ENCODE results near the gene DDX24. TPM values are rescaled to one million over a fixed set of nuclear protein-coding genes. Genes with fewer than 3 reads are reported as not detected.
A peak's percentile ranks its signal among the peaks of the same experiment; 100 is the strongest.
"Not testable (repeated sequence)": the region's sequence is repeated elsewhere in the genome, so short reads cannot be mapped to it uniquely, and the experiment has no call there.

Gene DDX24
- total and polyA plus RNA-seq, 4 experiments from 2014 or later: 135 to 322 (median 310) TPM

- intact Hi-C loops (cut with micrococcal nuclease); H3K27me3 Mint-ChIP-seq; POLR2A ChIA-PET (ENCODE audit: partially characterized antibody); H3K27me3 ChIP-seq (ENCODE audit: insufficient read depth, low read length); H3K36me3 ChIP-seq (ENCODE audit: insufficient read depth, low read length); CTCF ChIA-PET (ENCODE audit: partially characterized antibody); H3K27ac Mint-ChIP-seq; H3K4me3 ChIP-seq (ENCODE audit: low read length in 2 of 2); DNase-seq; H3K9me3 ChIP-seq (ENCODE audit: control insufficient read depth in 1 of 2, low read length in 2 of 2); H3K27ac ChIP-seq (ENCODE audit: low read depth, low read length): not testable (repeated sequence)
- H3K4me3 Mint-ChIP-seq: peak overlapping the region in 5 of 8 donors; percentile 0 to 49 (median 14)
- H3K9me3 Mint-ChIP-seq: peaks cover 8 to 44% (median 29%) of the 10 kb centered on the region in 8 donors
- H3K4me1 Mint-ChIP-seq: peaks cover 56 to 84% (median 72%) of the 10 kb centered on the region in 4 donors
- H3K4me1 ChIP-seq (ENCODE audit: insufficient read depth, low read length): peaks cover 58% of the 10 kb centered on the region
- H3K36me3 Mint-ChIP-seq: peaks cover 74 to 76% of the 10 kb centered on the region in 2 donors
These were observed 8.9 kb downstream of the DDX24 start for GRCh38 chr14:94072076-94072475.

DNA sequence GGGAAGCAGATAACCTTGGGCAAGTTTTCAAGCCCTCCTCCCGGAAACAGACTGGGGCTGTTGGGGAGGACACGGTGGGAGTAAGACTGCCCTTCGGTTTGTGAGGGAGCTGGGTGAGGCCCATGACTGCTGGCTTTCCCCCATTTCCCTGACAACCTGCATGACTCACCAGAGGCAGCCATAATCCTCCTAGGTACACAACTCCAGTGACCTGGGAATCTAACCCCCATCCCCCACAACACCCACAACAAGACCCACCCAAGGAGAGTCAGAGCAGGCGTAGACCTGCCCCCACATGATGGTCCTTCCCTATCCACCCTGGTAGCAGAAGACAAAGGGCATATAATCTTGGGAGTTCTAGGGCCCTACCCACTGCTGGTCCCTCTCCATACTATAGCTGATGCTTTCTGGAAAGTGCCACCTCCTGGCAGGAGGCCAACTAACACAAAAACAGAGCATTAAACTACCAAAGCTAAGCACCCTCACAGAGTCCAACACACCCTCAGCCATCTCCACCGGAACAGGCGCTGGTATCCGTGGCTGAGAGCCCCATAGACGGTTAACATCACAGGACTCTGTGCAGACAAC, 14.8 kb downstream of the DDX24 start:
- intact Hi-C loops (cut with micrococcal nuclease): no loop called here
- DNase-seq: no peak
- H3K27me3 Mint-ChIP-seq: no peaks in the 10 kb centered on the region
- ChIA-PET CTCF (ENCODE audit: partially characterized antibody) (interaction anchor here (1.2 to 1.5 kb wide), 2 partner anchors 24 to 115 kb away, joined by 3 to 4 read pairs; no protein-coding TSS in a partner anchor), POLR2A (ENCODE audit: partially characterized antibody) (interaction anchor here (1.3 to 3.4 kb wide), 2 partner anchors 13 to 15 kb away, joined by 3 to 11 read pairs; partner anchors contain the start of genes DDX24 and IFI27L1)
- no peaks in the 10 kb centered on the region for H3K9me3 ChIP-seq (ENCODE audit: control insufficient read depth in 1 of 2, low read length in 2 of 2)
- no peaks in the 10 kb centered on the region for H3K27me3 ChIP-seq (ENCODE audit: insufficient read depth, low read length)
- peak overlapping the region in 5 of 8 donors; percentile 23 to 85 (median 41) for H3K4me3 Mint-ChIP-seq
- H3K36me3 Mint-ChIP-seq: peaks cover 65 to 86% of the 10 kb centered on the region in 2 donors
- no peak overlapping the region for H3K4me3 ChIP-seq (ENCODE audit: low read length in 2 of 2)
- H3K27ac ChIP-seq (ENCODE audit: low read depth, low read length): no peak overlapping the region
- peak overlapping the region in 6 of 7 donors; percentile 12 to 84 (median 56) for H3K27ac Mint-ChIP-seq
- H3K4me1 ChIP-seq (ENCODE audit: insufficient read depth, low read length): peaks cover 53% of the 10 kb centered on the region
- H3K9me3 Mint-ChIP-seq: peaks cover 0 to 25% (median 10%) of the 10 kb centered on the region in 8 donors
- peaks cover 75 to 96% (median 85%) of the 10 kb centered on the region in 4 donors for H3K4me1 Mint-ChIP-seq
- peaks cover 15% of the 10 kb centered on the region for H3K36me3 ChIP-seq (ENCODE audit: insufficient read depth, low read length)

- intact Hi-C loops (cut with micrococcal nuclease): no loop called here
- ChIA-PET CTCF (ENCODE audit: partially characterized antibody) (interaction anchor here (2.9 kb wide), 1 partner anchor 26 kb away, joined by 9 read pairs; no protein-coding TSS in a partner anchor), POLR2A (ENCODE audit: partially characterized antibody) (no interaction called here)
- DNase-seq: no peak
- no peak overlapping the region for H3K4me3 ChIP-seq (ENCODE audit: low read length in 2 of 2)
- peaks cover 0 to 6% (median 0%) of the 10 kb centered on the region in 8 donors for H3K9me3 Mint-ChIP-seq
- H3K4me1 Mint-ChIP-seq: peaks cover 62 to 96% (median 81%) of the 10 kb centered on the region in 4 donors
- H3K4me1 ChIP-seq (ENCODE audit: insufficient read depth, low read length): peaks cover 74% of the 10 kb centered on the region
- no peaks in the 10 kb centered on the region for H3K9me3 ChIP-seq (ENCODE audit: control insufficient read depth in 1 of 2, low read length in 2 of 2)
- no peak overlapping the region for H3K27ac ChIP-seq (ENCODE audit: low read depth, low read length)
- H3K36me3 Mint-ChIP-seq: peaks cover 62 to 89% of the 10 kb centered on the region in 2 donors
- H3K27me3 Mint-ChIP-seq: no peaks in the 10 kb centered on the region
- H3K27me3 ChIP-seq (ENCODE audit: insufficient read depth, low read length): no peaks in the 10 kb centered on the region
- H3K4me3 Mint-ChIP-seq: no peak overlapping the region
- peaks cover 53% of the 10 kb centered on the region for H3K36me3 ChIP-seq (ENCODE audit: insufficient read depth, low read length)
- peak overlapping the region in 3 of 7 donors; percentile 59 to 86 (median 76) for H3K27ac Mint-ChIP-seq
These were observed 18.6 kb downstream of the DDX24 start for GRCh38 chr14:94062344-94062940.

DNA sequence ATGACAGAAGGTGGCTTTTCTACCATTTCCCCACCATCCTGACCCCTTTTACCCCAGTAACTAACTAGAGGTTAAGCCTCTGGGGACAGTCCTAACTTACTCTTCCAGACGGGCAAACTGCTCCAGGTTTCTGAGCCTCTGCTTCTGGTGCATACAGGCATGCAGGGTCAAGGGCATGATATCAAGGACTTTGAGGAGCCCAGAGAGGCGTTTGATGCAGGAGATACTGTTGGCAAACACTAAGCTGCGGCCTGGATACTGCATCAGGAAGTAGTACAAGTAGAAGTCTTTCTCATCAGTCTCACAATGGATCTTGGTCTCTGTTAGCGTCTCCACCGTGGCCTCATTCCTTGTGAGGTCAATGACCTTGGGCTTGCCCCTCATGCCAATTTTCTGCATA, 21.0 kb downstream of the DDX24 start:
- Histone ChIP-seq H3K36me3 (ENCODE audit: insufficient read depth, low read length) (peaks cover 76% of the 10 kb centered on the region), H3K4me3 (ENCODE audit: low read length in 2 of 2) (no peak overlapping the region), H3K4me1 (ENCODE audit: insufficient read depth, low read length) (peaks cover 64% of the 10 kb centered on the region), H3K27me3 (ENCODE audit: insufficient read depth, low read length) (no peaks in the 10 kb centered on the region), H3K27ac (ENCODE audit: low read depth, low read length) (no peak overlapping the region), H3K9me3 (ENCODE audit: control insufficient read depth in 1 of 2, low read length in 2 of 2) (no peaks in the 10 kb centered on the region)
- no peak for DNase-seq
- peaks cover 66 to 93% of the 10 kb centered on the region in 2 donors for H3K36me3 Mint-ChIP-seq
- intact Hi-C loops (cut with micrococcal nuclease): loop anchor here (2.0 kb wide), 1 partner anchor 45 kb away; no protein-coding TSS in a partner anchor
- CTCF ChIA-PET (ENCODE audit: partially characterized antibody): no interaction called here
- peak overlapping the region in 1 of 7 donors; percentile 63 for H3K27ac Mint-ChIP-seq
- H3K27me3 Mint-ChIP-seq: no peaks in the 10 kb centered on the region
- peaks cover 0 to 2% (median 0%) of the 10 kb centered on the region in 8 donors for H3K9me3 Mint-ChIP-seq
- no peak overlapping the region for H3K4me3 Mint-ChIP-seq
- POLR2A ChIA-PET (ENCODE audit: partially characterized antibody): no interaction called here
- H3K4me1 Mint-ChIP-seq: peaks cover 54 to 96% (median 76%) of the 10 kb centered on the region in 4 donors

DNA sequence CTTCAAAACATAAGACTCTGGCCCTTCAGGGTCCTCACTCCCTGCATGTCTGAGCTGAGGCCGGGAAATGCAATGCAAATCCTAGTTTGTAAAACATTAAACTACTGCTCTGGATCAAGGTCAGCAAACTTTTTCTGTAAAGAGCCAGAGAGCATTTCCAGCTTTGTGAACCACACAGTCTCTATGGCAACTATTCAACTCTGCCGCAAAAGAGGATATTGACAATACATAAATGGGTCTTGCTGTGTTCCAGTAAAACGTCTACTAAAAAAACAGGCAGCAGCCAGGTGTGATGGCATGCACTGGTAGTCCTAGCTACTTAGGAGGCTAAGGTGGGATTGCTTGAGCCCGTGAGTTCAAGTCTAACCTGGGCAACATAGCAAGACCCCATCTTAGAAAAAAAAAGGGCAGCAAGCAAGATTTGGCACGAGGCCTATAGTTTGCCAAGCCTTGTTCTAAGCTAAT, 22.3 kb downstream of the DDX24 start:
- intact Hi-C loops (cut with micrococcal nuclease): loop anchor here (2.0 kb wide), 1 partner anchor 46 kb away; no protein-coding TSS in a partner anchor
- H3K4me1 Mint-ChIP-seq: peaks cover 52 to 98% (median 70%) of the 10 kb centered on the region in 4 donors
- peak overlapping the region in 6 of 7 donors; percentile 14 to 48 (median 26) for H3K27ac Mint-ChIP-seq
- DNase-seq: no peak
- ChIA-PET CTCF (ENCODE audit: partially characterized antibody) (interaction anchor here (1.0 to 1.7 kb wide), 4 partner anchors 23 to 74 kb away, joined by 3 to 5 read pairs (median 4); no protein-coding TSS in a partner anchor), POLR2A (ENCODE audit: partially characterized antibody) (interaction anchor here (2.1 kb wide), 1 partner anchor 22 kb away, joined by 8 read pairs; the partner anchor contains the start of genes DDX24 and IFI27L1)
- Histone ChIP-seq H3K9me3 (ENCODE audit: control insufficient read depth in 1 of 2, low read length in 2 of 2) (no peaks in the 10 kb centered on the region), H3K27ac (ENCODE audit: low read depth, low read length) (no peak overlapping the region), H3K4me1 (ENCODE audit: insufficient read depth, low read length) (peaks cover 54% of the 10 kb centered on the region), H3K27me3 (ENCODE audit: insufficient read depth, low read length) (no peaks in the 10 kb centered on the region), H3K36me3 (ENCODE audit: insufficient read depth, low read length) (peaks cover 88% of the 10 kb centered on the region), H3K4me3 (ENCODE audit: low read length in 2 of 2) (no peak overlapping the region)
- peak overlapping the region in 2 of 8 donors; percentile 2 to 48 for H3K4me3 Mint-ChIP-seq
- no peaks in the 10 kb centered on the region for H3K27me3 Mint-ChIP-seq
- H3K36me3 Mint-ChIP-seq: peaks cover 79 to 97% of the 10 kb centered on the region in 2 donors
- H3K9me3 Mint-ChIP-seq: peaks cover 0 to 2% (median 0%) of the 10 kb centered on the region in 8 donors

DNA sequence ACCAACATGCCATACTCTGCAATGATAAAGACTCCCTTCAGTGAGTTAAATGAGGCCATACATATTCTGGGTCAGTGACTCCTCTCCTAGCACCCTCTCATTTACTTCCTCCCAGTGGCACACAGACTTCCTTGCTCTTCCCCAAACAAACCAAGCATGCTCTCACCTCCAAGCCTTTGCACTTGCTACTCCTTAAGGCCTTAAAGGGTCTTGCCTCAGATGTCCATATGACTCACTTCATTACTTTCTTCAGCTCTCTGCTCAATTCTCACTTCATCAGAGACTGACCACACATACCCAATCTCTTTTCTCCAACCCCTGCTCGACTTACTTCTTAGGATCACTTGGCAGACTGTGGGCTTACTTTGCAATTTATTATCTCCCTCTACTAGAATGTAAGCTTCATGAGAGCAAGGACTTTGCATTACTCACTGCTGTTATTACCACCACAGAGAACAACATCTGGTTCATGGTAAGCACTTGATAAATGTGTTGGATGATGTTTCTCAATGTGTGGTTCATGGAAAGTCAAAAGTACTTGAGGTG, 22.8 kb downstream of the DDX24 start:
- no peak overlapping the region for H3K4me3 ChIP-seq (ENCODE audit: low read length in 2 of 2)
- peaks cover 88% of the 10 kb centered on the region for H3K36me3 ChIP-seq (ENCODE audit: insufficient read depth, low read length)
- intact Hi-C loops (cut with micrococcal nuclease): loop anchor here (2.0 kb wide), 1 partner anchor 47 kb away; no protein-coding TSS in a partner anchor
- H3K4me1 ChIP-seq (ENCODE audit: insufficient read depth, low read length): peaks cover 54% of the 10 kb centered on the region
- no peaks in the 10 kb centered on the region for H3K9me3 ChIP-seq (ENCODE audit: control insufficient read depth in 1 of 2, low read length in 2 of 2)
- H3K27ac ChIP-seq (ENCODE audit: low read depth, low read length): no peak overlapping the region
- CTCF ChIA-PET (ENCODE audit: partially characterized antibody): interaction anchor here (1.0 to 2.6 kb wide), 5 partner anchors 22 to 74 kb away, joined by 3 to 10 read pairs (median 4); no protein-coding TSS in a partner anchor
- H3K27me3 Mint-ChIP-seq: no peaks in the 10 kb centered on the region
- DNase-seq: no peak
- H3K36me3 Mint-ChIP-seq: peaks cover 77 to 95% of the 10 kb centered on the region in 2 donors
- H3K27me3 ChIP-seq (ENCODE audit: insufficient read depth, low read length): no peaks in the 10 kb centered on the region
- POLR2A ChIA-PET (ENCODE audit: partially characterized antibody): interaction anchor here (2.1 kb wide), 1 partner anchor 23 kb away, joined by 8 read pairs; the partner anchor contains the start of genes DDX24 and IFI27L1
- H3K27ac Mint-ChIP-seq: peak overlapping the region in 6 of 7 donors; percentile 6 to 85 (median 26)
- H3K4me3 Mint-ChIP-seq: peak overlapping the region in 4 of 8 donors; percentile 2 to 33 (median 4)
- no peaks in the 10 kb centered on the region for H3K9me3 Mint-ChIP-seq
- peaks cover 52 to 93% (median 67%) of the 10 kb centered on the region in 4 donors for H3K4me1 Mint-ChIP-seq
